Parathyroid adenoma (tissue), 2 donors: Measurements from ENCODE around the gene DGKG.

ENCODE experiments used
- H2AFZ ChIP-seq: fragments of 300-600 bp; sonication (generic); one replicate; pipeline ENCODE4 v1.7.0; 2017; ENCODE audit warnings: antibody characterized with exemption, mild to moderate bottlenecking
- H3K27ac ChIP-seq: fragments of 300-600 bp; sonication (generic); one replicate; pipeline ENCODE4 v1.7.0; 2017
- H3K27me3 ChIP-seq: fragments of 300-600 bp; sonication (generic); one replicate; pipeline ENCODE4 v1.7.0; 2017; ENCODE audit warnings: low read length; ENCODE audit not compliant: control insufficient read depth, insufficient read depth
- H3K36me3 ChIP-seq: fragments of 300-600 bp; sonication (generic); one replicate; pipeline ENCODE4 v1.7.0; 2017; ENCODE audit warnings: low read length; ENCODE audit not compliant: control insufficient read depth, insufficient read depth
- H3K4me1 ChIP-seq: fragments of 300-600 bp; sonication (generic); one replicate; pipeline ENCODE4 v1.7.0; 2017; ENCODE audit warnings: control low read depth
- H3K4me2 ChIP-seq: fragments of 300-600 bp; sonication (generic); one replicate; pipeline ENCODE4 v1.7.0; 2017; ENCODE audit warnings: low read length
- H3K4me3 ChIP-seq: fragments of 300-600 bp; sonication (generic); one replicate; pipeline ENCODE4 v1.7.0; 2017; ENCODE audit warnings: low read depth, low read length
- H3K79me2 ChIP-seq: fragments of 300-600 bp; sonication (generic); one replicate; pipeline ENCODE4 v1.7.0; 2017; ENCODE audit warnings: control low read depth
- H3K9ac ChIP-seq: fragments of 300-600 bp; sonication (generic); one replicate; pipeline ENCODE4 v1.7.0; 2017; ENCODE audit warnings: mild to moderate bottlenecking
- H3K9me3 ChIP-seq: fragments of 300-600 bp; sonication (generic); one replicate; pipeline ENCODE4 v1.7.0; 2017; ENCODE audit warnings: low read length; ENCODE audit not compliant: control insufficient read depth
- CTCF ChIP-seq: fragments of 300-600 bp; sonication (generic); IDR thresholded peaks from one replicate; pipeline ENCODE4 v1.7.0; 2017; ENCODE audit warnings: antibody characterized with exemption, mild to moderate bottlenecking
- donor health status: primary hyperparathyroidism.

The DGKG gene

GRCh38 chr3:186385856-186386602, 24.0 kb upstream of the DGKG start:
- Histone ChIP-seq H3K36me3 (no peaks in the 10 kb centered on the region), H3K4me2 (no peak overlapping the region), H3K9me3 (no peaks in the 10 kb centered on the region), H3K27me3 (no peaks in the 10 kb centered on the region), H3K4me1 (no peaks in the 10 kb centered on the region), H3K9ac (no peak overlapping the region), H3K4me3 (no peak overlapping the region), H3K27ac (no peak overlapping the region), H2AFZ (no peak overlapping the region), H3K79me2 (no peaks in the 10 kb centered on the region)
- no peak for TF ChIP-seq CTCF

GRCh38 chr3:186383026-186383993, 21.3 kb upstream of the DGKG start:
- H3K27me3 ChIP-seq = no peaks in the 10 kb centered on the region
- no peak overlapping the region for H3K4me3 ChIP-seq
- H3K4me1 ChIP-seq = no peaks in the 10 kb centered on the region
- H3K27ac ChIP-seq = no peak overlapping the region
- no peak overlapping the region for H3K9ac ChIP-seq
- no peaks in the 10 kb centered on the region for H3K79me2 ChIP-seq
- H3K4me2 ChIP-seq = no peak overlapping the region
- H2AFZ ChIP-seq = no peak overlapping the region
- TF ChIP-seq CTCF = no peak
- H3K9me3 ChIP-seq = no peaks in the 10 kb centered on the region
- no peaks in the 10 kb centered on the region for H3K36me3 ChIP-seq

GRCh38 chr3:186382217-186382885, 20.3 kb upstream of the DGKG start:
- H3K9me3 ChIP-seq = no peaks in the 10 kb centered on the region
- no peaks in the 10 kb centered on the region for H3K27me3 ChIP-seq
- H3K4me2 ChIP-seq = no peak overlapping the region
- H3K36me3 ChIP-seq = no peaks in the 10 kb centered on the region
- TF ChIP-seq CTCF = no peak
- no peaks in the 10 kb centered on the region for H3K4me1 ChIP-seq
- no peak overlapping the region for H3K9ac ChIP-seq
- H3K79me2 ChIP-seq = no peaks in the 10 kb centered on the region
- no peak overlapping the region for H2AFZ ChIP-seq
- no peak overlapping the region for H3K4me3 ChIP-seq
- H3K27ac ChIP-seq = no peak overlapping the region

- no peak overlapping the region for H3K4me2 ChIP-seq
- no peaks in the 10 kb centered on the region for H3K9me3 ChIP-seq
- H3K79me2 ChIP-seq = no peaks in the 10 kb centered on the region
- no peak overlapping the region for H2AFZ ChIP-seq
- no peak overlapping the region for H3K4me3 ChIP-seq
- H3K27ac ChIP-seq = no peak overlapping the region
- no peaks in the 10 kb centered on the region for H3K4me1 ChIP-seq
- no peaks in the 10 kb centered on the region for H3K36me3 ChIP-seq
- TF ChIP-seq CTCF = no peak
- no peak overlapping the region for H3K9ac ChIP-seq
- H3K27me3 ChIP-seq = no peaks in the 10 kb centered on the region
Observed at GRCh38 chr3:186381424-186382216, 19.6 kb upstream of the DGKG start.
